8988T (cell line): ENCODE results near the gene DYNC2LI1.

Source experiments
- DNase-seq: peaks from one replicate; pipeline ENCODE4 v3.0.0; 2011

The DYNC2LI1 gene

GRCh38 chr2:43764086-43764705 is 9.6 kb upstream of the DYNC2LI1 start:
- no peak for DNase-seq

DNA sequence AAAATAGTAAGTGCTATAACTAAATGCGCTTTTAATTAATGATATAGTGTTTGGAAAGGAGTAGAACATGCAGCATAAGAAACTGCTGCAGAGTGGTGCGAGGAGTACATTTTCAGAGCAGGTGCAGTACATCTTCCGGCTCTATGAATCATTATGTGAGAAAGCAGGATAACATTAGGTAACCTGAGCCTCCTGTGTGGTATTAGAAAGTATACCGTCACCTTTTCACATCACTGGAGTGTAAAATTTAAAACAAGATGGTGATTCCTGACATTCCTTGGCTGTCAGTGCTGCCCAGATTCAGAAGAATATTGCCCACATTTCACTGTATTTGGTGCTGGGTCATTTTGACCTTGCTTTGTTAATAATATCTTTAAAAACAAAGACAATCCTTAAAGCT is 7.8 kb upstream of the DYNC2LI1 start:
- DNase-seq = no peak

DNA sequence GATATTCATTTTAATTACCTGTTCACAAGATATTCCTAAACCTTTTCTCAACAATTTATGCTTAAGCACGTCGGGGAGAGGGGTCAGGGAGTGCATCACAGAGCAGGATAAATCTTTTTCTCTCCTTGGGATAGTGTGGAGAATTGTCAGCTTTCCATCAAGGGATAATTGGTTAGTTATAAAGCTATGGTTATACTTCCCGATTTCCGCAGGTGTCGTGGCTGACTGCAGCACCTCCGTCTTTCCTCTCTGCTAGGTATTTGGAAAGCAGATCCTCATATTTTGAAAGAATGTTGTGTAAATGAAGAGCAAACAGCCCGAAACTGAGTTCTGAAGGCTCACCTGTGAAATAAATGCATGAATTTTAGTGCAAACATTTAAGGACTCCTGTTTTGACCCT is 778 bp downstream of the DYNC2LI1 start:
- DNase-seq = no peak

GRCh38 chr2:43776324-43776723 is 2.5 kb downstream of the DYNC2LI1 start:
- no peak for DNase-seq

DNA sequence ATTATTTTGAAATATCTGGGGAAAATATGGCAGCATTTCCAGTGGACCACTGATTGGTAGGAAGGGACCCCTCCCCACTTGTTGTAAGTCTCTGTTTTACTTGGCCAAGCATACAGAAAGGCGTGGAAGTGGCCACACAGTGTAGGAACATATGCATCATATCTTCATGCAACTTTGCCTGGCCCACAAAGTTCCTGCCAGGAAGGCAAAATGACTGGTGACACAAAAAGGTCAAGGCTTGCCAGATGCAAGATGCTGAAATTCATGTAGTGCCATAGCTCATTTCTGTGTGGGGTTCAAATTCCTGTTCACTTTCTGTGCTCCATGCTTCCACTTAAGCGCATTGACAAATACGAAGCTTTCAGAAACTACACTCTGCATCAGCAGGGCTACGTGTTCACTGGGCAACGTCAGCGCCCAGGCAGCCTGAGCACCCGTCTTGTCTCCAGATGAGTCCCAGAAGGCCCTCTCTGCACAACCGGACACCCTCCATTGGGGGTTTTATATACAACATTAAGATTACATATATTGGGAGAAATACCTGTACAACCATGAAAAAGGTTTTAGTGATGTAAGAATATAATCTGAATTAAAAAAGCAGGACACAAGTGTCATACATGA is 3.6 kb downstream of the DYNC2LI1 start:
- DNase-seq = no peak

DNA sequence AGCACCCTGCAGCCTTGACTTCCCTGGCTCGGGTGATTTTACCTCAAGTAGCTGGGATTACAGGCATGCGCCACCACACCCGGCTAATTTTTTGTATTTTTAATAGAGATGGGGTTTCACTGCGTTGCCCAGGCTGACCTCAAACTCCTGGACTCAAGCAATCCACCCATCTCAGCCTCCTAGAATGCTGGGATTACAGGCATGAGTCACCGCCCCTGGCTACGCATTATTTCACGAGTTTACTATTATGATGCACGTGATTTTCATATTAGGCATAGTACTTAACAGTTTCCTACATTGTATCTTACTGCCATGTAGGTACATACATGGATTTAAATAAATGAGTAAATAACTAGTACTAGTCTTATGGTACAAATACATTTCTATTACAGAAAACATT is 4.4 kb downstream of the DYNC2LI1 start:
- DNase-seq = no peak

- DNase-seq = no peak
Measured at GRCh38 chr2:43787895-43788294, 14.1 kb downstream of the DYNC2LI1 start.

- no peak for DNase-seq
Measured at GRCh38 chr2:43788646-43789045, 14.8 kb downstream of the DYNC2LI1 start.

GRCh38 chr2:43790147-43790546 is 16.3 kb downstream of the DYNC2LI1 start:
- DNase-seq = no peak

DNA sequence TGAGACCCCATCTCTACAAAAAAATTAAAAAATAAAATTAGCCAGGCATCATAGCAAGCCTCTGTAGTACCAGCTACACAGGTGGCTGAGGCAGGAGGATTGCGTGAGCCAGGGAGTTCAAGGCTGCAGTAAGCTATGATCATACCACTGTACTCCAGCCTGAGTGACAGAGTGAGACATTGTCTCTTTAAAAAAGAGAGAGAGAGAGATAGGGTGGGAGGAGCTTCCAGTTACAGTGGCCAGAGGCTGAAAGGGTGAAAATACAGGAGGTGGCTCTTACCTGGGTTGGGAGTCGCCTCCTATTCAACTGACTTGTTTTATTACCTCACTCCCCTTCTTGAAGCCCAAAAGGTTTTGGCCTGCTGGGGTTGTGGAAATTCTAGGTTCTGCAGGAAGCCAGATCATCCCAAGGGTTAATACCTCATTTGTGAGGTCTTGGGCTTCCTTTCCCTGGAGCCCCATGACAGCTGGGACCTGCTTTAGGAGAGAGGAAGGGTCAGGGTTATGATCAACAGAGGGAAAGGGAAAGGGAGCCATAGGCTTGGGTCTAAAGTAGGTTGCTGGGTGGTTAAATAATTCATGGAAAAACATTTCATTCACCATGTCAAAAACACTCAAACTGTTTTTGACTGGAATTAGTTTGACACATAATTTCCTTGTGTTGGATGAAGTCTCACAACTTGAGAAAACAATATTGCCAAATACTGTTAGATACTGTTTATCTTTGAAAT is 17.4 kb downstream of the DYNC2LI1 start:
- no peak for DNase-seq

GRCh38 chr2:43792653-43793052 is 18.8 kb downstream of the DYNC2LI1 start:
- no peak for DNase-seq

DNA sequence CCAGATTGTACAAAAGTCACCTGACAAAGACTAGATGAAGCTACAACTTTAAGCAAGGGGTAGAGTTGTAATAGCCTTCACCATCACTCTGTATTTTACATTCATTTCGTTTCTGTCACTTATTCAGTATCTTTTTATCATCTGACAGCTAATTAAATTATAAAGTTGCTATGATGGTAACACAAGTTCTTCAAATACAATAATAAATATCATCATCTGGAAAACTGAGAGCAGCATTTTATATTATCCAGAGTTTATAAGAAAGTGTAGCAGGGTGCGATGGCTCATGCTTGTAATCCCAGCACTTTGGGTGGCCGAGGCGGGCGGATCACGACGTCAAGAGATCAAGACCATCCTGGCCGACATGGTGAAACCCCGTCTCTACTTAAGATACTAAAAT is 21.1 kb downstream of the DYNC2LI1 start:
- DNase-seq = no peak

GRCh38 chr2:43796206-43796605 is 22.4 kb downstream of the DYNC2LI1 start:
- no peak for DNase-seq

DNA sequence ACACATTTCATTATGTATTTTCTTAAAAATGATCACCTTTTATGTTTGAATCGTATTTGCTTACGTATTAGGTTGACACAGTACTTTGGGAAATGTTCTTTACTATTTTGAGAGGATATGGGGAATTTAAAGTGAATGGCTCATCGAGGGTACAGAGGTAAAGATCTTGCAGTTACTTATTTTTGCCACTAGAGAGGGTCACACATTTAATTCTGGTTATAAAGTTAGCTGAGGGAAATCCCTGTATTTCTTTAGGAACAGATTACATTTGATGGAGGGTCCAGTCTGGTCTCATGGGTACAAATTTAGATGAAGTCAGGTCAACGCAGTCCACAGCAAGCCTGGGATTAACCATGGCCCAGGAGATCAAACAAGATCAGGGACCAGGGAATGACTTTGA is 24.5 kb downstream of the DYNC2LI1 start:
- DNase-seq = no peak

DNA sequence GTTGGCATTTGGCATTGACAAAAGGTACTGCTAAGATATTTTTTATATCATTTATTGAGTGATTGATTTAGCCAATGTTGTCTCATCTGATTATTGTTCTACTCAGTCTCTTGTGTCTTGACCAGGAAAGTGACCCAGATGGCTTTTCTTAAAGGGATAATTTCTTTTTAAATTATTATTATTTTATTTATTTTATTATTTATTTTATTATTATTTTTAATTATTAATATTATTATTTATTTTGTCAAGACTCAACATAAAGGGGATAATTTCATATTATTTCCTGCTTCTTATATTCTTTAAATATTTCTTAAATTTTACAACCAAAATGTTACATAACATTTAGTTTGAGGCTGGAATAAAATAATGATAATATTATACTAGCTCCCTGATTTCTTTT is 27.1 kb downstream of the DYNC2LI1 start:
- no peak for DNase-seq

DNA sequence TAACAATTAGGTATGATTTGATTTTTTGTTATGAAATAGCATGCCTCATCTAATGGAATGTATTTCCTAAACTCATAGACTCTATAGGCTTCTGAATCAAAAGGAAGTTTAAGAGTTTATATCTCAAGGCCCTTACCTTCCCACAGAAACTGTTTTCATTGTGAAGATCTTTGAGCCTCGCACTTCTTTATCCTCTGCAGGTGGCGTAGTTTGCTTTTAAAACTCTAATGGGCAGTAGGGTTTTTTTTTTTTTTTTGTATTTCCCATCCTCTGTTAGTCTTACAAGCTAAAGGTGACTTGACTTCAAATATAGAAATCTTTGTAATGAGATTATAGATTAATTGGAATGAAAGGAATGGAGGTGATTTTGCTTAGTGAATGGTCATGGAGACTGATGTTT is 28.3 kb downstream of the DYNC2LI1 start:
- no peak for DNase-seq

DNA sequence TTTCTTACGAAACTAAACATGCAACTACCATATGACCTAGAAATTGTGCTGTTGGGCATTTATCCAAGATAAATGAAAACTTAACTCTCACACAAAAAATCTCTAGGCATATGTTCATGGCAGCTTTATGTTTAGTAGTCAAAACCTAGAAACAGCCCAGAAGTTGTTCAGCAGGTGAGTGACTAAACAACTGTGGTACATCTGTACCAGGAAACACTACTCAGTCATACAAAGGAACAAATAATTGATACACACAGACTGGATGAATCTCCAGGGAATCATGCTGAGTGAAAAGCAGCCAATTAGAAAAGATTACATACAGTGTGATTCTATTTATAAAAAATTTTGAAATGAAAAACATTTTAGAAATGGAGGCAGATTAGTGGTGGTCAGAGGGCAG is 29.3 kb downstream of the DYNC2LI1 start:
- no peak for DNase-seq

DNA sequence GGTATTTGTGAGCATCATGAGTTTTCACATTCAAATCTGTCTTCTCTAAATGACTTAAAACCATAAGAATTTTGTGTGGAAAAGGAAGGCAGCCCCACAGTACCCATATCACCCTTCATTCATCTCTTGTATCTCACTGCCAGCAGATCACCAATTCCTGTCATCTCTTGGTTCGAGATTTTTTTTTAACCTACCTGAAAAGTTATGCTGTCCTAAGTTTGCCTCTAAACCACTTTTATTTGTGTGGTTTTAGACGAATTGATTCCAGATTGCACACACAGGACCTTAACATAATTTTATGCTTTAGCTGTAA is 32.8 kb downstream of the DYNC2LI1 start:
- DNase-seq = no peak

DNA sequence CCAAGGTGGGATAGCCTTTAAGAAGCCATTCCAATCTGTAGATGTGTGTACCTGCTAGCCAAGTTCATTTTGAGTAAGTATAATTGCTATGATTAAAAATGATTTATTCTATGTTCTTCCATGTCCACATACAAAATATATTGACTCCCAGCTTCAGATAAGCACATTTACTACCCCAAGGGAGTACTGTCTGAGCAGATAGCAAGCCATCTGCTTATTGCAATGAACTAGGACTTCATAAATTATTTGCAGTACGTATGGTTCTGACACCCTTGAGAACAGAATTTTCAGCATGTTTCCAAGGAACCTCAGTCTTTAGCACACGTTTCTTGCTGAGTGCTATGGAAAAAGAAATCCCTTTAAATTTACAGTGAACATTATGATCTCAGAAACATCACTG is 36.6 kb downstream of the DYNC2LI1 start:
- no peak for DNase-seq

GRCh38 chr2:43810888-43811287 is 37.0 kb downstream of the DYNC2LI1 start:
- no peak for DNase-seq

GRCh38 chr2:43812006-43812405 is 38.2 kb downstream of the DYNC2LI1 start:
- no peak for DNase-seq

DNA sequence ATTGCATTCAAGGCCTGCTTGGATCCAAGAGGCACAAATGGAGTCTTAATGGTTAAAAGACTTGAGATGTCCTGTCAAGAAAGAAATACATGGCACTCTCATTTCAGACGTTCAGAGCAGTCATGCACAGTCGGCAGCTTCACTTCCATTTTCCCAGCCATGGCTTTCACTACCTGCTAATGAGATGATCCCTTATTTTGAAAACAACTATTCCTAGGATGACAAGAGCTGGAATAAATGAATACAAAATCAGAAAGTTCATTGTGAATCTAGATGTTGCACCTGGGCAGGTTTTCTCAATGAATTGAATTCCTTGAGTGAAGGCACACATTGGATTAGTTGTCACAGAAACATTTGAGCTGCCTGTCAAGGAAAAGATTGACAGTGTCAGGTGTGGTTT is 39.1 kb downstream of the DYNC2LI1 start:
- DNase-seq = no peak

GRCh38 chr2:43814711-43815110 is 40.9 kb downstream of the DYNC2LI1 start:
- DNase-seq = no peak

DNA sequence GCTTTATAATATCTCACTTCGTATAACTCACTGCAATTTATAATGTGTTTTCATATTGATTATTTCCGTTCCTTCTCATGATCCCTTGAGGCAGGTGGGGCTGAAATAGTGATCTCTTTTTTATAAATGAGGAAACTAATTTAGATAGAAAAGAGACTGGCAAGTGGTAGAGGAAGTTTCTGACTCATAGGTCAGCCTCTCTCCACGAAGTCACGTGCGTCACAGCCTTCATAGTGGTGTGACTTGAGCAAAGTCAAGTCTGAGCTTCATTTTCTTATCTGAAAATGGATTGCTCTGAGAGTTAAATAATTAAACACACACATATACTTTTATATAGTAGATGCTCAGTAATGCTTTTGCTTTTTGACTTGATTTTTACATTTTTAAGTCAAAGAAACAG is 44.9 kb downstream of the DYNC2LI1 start:
- no peak for DNase-seq
